Measurements from ENCODE around the gene OPA1. TPM values are rescaled to one million over a fixed set of nuclear protein-coding genes. Genes with fewer than 3 reads are reported as not detected.

OPA1 gene
- total RNA-seq, 2 experiments from 2014 or later, result 56.1 to 57.6 TPM

- Mint-ChIP-seq H3K36me3 (ENCODE audit: low read depth) (no peaks in the 10 kb centered on the region), H3K27ac (no peak overlapping the region), H3K9me3 (no peaks in the 10 kb centered on the region), H3K4me1 (ENCODE audit: low read depth) (no peaks in the 10 kb centered on the region), H3K4me3 (no peak overlapping the region), H3K27me3 (no peaks in the 10 kb centered on the region)
- H3K4me1 ChIP-seq (ENCODE audit: insufficient read depth, low read length), result no peaks in the 10 kb centered on the region
- no peak overlapping the region for H3K4me3 ChIP-seq (ENCODE audit: low read length)
- POLR2A ChIA-PET, result no interaction called here
- H3K9me3 ChIP-seq (ENCODE audit: control insufficient read depth in 1 of 2, insufficient read depth in 1 of 2, low read length in 2 of 2), result peaks cover 0 to 4% of the 10 kb centered on the region in 2 experiments
- H3K27me3 ChIP-seq (ENCODE audit: control insufficient read depth in 1 of 2, insufficient read depth in 2 of 2, low read length in 2 of 2), result peaks cover 0 to 3% of the 10 kb centered on the region in 2 experiments
- TF ChIP-seq CTCF (IDR thresholded peaks at IDR 0.05), result no peak
- H3K36me3 ChIP-seq (ENCODE audit: insufficient read depth, low read length), result no peaks in the 10 kb centered on the region
- H3K27ac ChIP-seq (ENCODE audit: low read depth in 1 of 2, low read length in 2 of 2), result no peak overlapping the region
- intact Hi-C loops (cut with DNase I, micrococcal nuclease), result no loop called here
- DNase-seq (no peak), ATAC-seq (ENCODE audit: poor library complexity) (no peak)
- CTCF ChIA-PET, result no interaction called here
Measured at GRCh38 chr3:193730976-193731375, 138.0 kb downstream of the OPA1 start.

- H3K9me3 Mint-ChIP-seq, result no peaks in the 10 kb centered on the region
- no peak overlapping the region for H3K4me3 ChIP-seq (ENCODE audit: low read length)
- no peaks in the 10 kb centered on the region for H3K27me3 Mint-ChIP-seq
- no peaks in the 10 kb centered on the region for H3K36me3 ChIP-seq (ENCODE audit: insufficient read depth, low read length)
- TF ChIP-seq CTCF (IDR thresholded peaks at IDR 0.05), result no peak
- peaks cover 0 to 3% of the 10 kb centered on the region in 2 experiments for H3K27me3 ChIP-seq (ENCODE audit: control insufficient read depth in 1 of 2, insufficient read depth in 2 of 2, low read length in 2 of 2)
- H3K4me1 Mint-ChIP-seq (ENCODE audit: low read depth), result no peaks in the 10 kb centered on the region
- H3K27ac Mint-ChIP-seq, result no peak overlapping the region
- no peaks in the 10 kb centered on the region for H3K36me3 Mint-ChIP-seq (ENCODE audit: low read depth)
- H3K4me1 ChIP-seq (ENCODE audit: insufficient read depth, low read length), result no peaks in the 10 kb centered on the region
- peaks cover 0 to 4% of the 10 kb centered on the region in 2 experiments for H3K9me3 ChIP-seq (ENCODE audit: control insufficient read depth in 1 of 2, insufficient read depth in 1 of 2, low read length in 2 of 2)
- DNase-seq (no peak), ATAC-seq (ENCODE audit: poor library complexity) (no peak)
- intact Hi-C loops (cut with DNase I, micrococcal nuclease), result no loop called here
- POLR2A ChIA-PET, result no interaction called here
- H3K27ac ChIP-seq (ENCODE audit: low read depth in 1 of 2, low read length in 2 of 2), result no peak overlapping the region
- CTCF ChIA-PET, result interaction anchor here (0.7 kb wide), 1 partner anchor 11 kb away, joined by 3 read pairs; no protein-coding TSS in a partner anchor
- H3K4me3 Mint-ChIP-seq, result no peak overlapping the region
Measured at GRCh38 chr3:193731656-193732055, 138.6 kb downstream of the OPA1 start.

GRCh38 chr3:193732391-193732790, 139.4 kb downstream of the OPA1 start:
- CTCF ChIA-PET, result no interaction called here
- POLR2A ChIA-PET, result no interaction called here
- Histone ChIP-seq H3K4me1 (ENCODE audit: insufficient read depth, low read length) (no peaks in the 10 kb centered on the region), H3K9me3 (ENCODE audit: control insufficient read depth in 1 of 2, insufficient read depth in 1 of 2, low read length in 2 of 2) (peaks cover 0 to 4% of the 10 kb centered on the region in 2 experiments), H3K27ac (ENCODE audit: low read depth in 1 of 2, low read length in 2 of 2) (no peak overlapping the region), H3K4me3 (ENCODE audit: low read length) (no peak overlapping the region), H3K36me3 (ENCODE audit: insufficient read depth, low read length) (no peaks in the 10 kb centered on the region), H3K27me3 (ENCODE audit: control insufficient read depth in 1 of 2, insufficient read depth in 2 of 2, low read length in 2 of 2) (peaks cover 0 to 3% of the 10 kb centered on the region in 2 experiments)
- H3K36me3 Mint-ChIP-seq (ENCODE audit: low read depth), result no peaks in the 10 kb centered on the region
- no peak for TF ChIP-seq CTCF (IDR thresholded peaks at IDR 0.05)
- H3K9me3 Mint-ChIP-seq, result no peaks in the 10 kb centered on the region
- DNase-seq (no peak), ATAC-seq (ENCODE audit: poor library complexity) (no peak)
- intact Hi-C loops (cut with DNase I, micrococcal nuclease), result no loop called here
- H3K27ac Mint-ChIP-seq, result no peak overlapping the region
- no peaks in the 10 kb centered on the region for H3K4me1 Mint-ChIP-seq (ENCODE audit: low read depth)
- H3K4me3 Mint-ChIP-seq, result no peak overlapping the region
- H3K27me3 Mint-ChIP-seq, result no peaks in the 10 kb centered on the region

All from CD4-positive, alpha-beta T cell (primary cell).